ENCODE results near the gene RYR2. TPM values are rescaled to one million over a fixed set of nuclear protein-coding genes. Genes with fewer than 3 reads are reported as not detected.

RYR2 gene
- total RNA-seq, 4 donors from 2014 or later, result 1.2 to 7.0 (median 2.5) TPM

GRCh38 chr1:237858992-237859391 lies 817.0 kb downstream of the RYR2 start:
- H3K27me3 ChIP-seq, result no peaks in the 10 kb centered on the region
- DNase-seq, result no peak
- no peak overlapping the region for H3K27ac ChIP-seq
- in situ Hi-C loops (cut with MboI; ENCODE audit: low pct_ligation_motif_present in 1 of 4, low pct_unique_long_range_greater_than_20kb in 1 of 4, low sequenced_read_pairs in 3 of 4) (no loop called here), intact Hi-C loops (cut with DNase I; ENCODE audit: low total_unique reads) (no loop called here)
- peaks cover 0 to 1% (median 0%) of the 10 kb centered on the region in 4 donors for H3K4me1 ChIP-seq
- H3K4me3 ChIP-seq, result no peak overlapping the region
- no peaks in the 10 kb centered on the region for H3K9me3 ChIP-seq
- WGBS, 2 donors (ENCODE audit: low coverage in 1 of 2), result 71 to 73% methylated on average over 4 of the region's 4 CpGs
- TF ChIP-seq POLR2A (IDR thresholded peaks at IDR 0.05), result no peak
- TF ChIP-seq POLR2AphosphoS5 (IDR thresholded peaks at IDR 0.05), result no peak
- TF ChIP-seq EP300 (IDR thresholded peaks at IDR 0.05; ENCODE audit: low read depth), result no peak
- TF ChIP-seq CTCF (IDR thresholded peaks at IDR 0.05), result no peak
- H3K36me3 ChIP-seq, result no peaks in the 10 kb centered on the region

GRCh38 chr1:237861944-237862343 lies 820.0 kb downstream of the RYR2 start:
- Histone ChIP-seq H3K9me3 (no peaks in the 10 kb centered on the region), H3K27ac (no peak overlapping the region), H3K4me3 (no peak overlapping the region), H3K27me3 (no peaks in the 10 kb centered on the region), H3K36me3 (no peaks in the 10 kb centered on the region), H3K4me1 (peaks cover 0 to 6% (median 0%) of the 10 kb centered on the region in 4 donors)
- intact Hi-C loops (cut with DNase I; ENCODE audit: low total_unique reads) (no loop called here), in situ Hi-C loops (cut with MboI; ENCODE audit: low pct_ligation_motif_present in 1 of 4, low pct_unique_long_range_greater_than_20kb in 1 of 4, low sequenced_read_pairs in 3 of 4) (no loop called here)
- WGBS, 2 donors (ENCODE audit: low coverage in 1 of 2), result 69 to 77% methylated on average over 8 of the region's 8 CpGs
- no peak for DNase-seq
- TF ChIP-seq CTCF (IDR thresholded peaks at IDR 0.05), result no peak
- TF ChIP-seq POLR2AphosphoS5 (IDR thresholded peaks at IDR 0.05), result no peak
- TF ChIP-seq POLR2A (IDR thresholded peaks at IDR 0.05), result no peak
- no peak for TF ChIP-seq EP300 (IDR thresholded peaks at IDR 0.05; ENCODE audit: low read depth)

- no peak overlapping the region for H3K27ac ChIP-seq
- in situ Hi-C loops (cut with MboI; ENCODE audit: low pct_ligation_motif_present in 1 of 4, low pct_unique_long_range_greater_than_20kb in 1 of 4, low sequenced_read_pairs in 3 of 4) (no loop called here), intact Hi-C loops (cut with DNase I; ENCODE audit: low total_unique reads) (no loop called here)
- no peak for DNase-seq
- H3K27me3 ChIP-seq, result no peaks in the 10 kb centered on the region
- TF ChIP-seq CTCF (IDR thresholded peaks at IDR 0.05) (no peak), POLR2A (IDR thresholded peaks at IDR 0.05) (no peak), EP300 (IDR thresholded peaks at IDR 0.05; ENCODE audit: low read depth) (no peak), POLR2AphosphoS5 (IDR thresholded peaks at IDR 0.05) (no peak)
- peaks cover 0 to 6% (median 0%) of the 10 kb centered on the region in 4 donors for H3K4me1 ChIP-seq
- H3K9me3 ChIP-seq, result no peaks in the 10 kb centered on the region
- WGBS, 2 donors (ENCODE audit: low coverage in 1 of 2), result 60 to 70% methylated on average over 2 of the region's 2 CpGs
- H3K4me3 ChIP-seq, result no peak overlapping the region
- H3K36me3 ChIP-seq, result no peaks in the 10 kb centered on the region
These were observed 821.2 kb downstream of the RYR2 start for GRCh38 chr1:237863234-237863633.

- H3K27me3 ChIP-seq, result no peaks in the 10 kb centered on the region
- peaks cover 0 to 6% (median 0%) of the 10 kb centered on the region in 4 donors for H3K4me1 ChIP-seq
- no peak overlapping the region for H3K27ac ChIP-seq
- H3K9me3 ChIP-seq, result no peaks in the 10 kb centered on the region
- intact Hi-C loops (cut with DNase I; ENCODE audit: low total_unique reads) (no loop called here), in situ Hi-C loops (cut with MboI; ENCODE audit: low pct_ligation_motif_present in 1 of 4, low pct_unique_long_range_greater_than_20kb in 1 of 4, low sequenced_read_pairs in 3 of 4) (no loop called here)
- WGBS, 2 donors (ENCODE audit: low coverage in 1 of 2), result 18 to 33% methylated on average over 4 to 25 of the region's 25 CpGs
- H3K36me3 ChIP-seq, result no peaks in the 10 kb centered on the region
- DNase-seq, result peak; percentile 53
- TF ChIP-seq POLR2AphosphoS5 (IDR thresholded peaks at IDR 0.05) (peak in 1 of 3 donors; percentile 20), POLR2A (IDR thresholded peaks at IDR 0.05) (no peak), CTCF (IDR thresholded peaks at IDR 0.05) (peak; percentile 66 to 83 (median 77)), EP300 (IDR thresholded peaks at IDR 0.05; ENCODE audit: low read depth) (no peak)
- no peak overlapping the region for H3K4me3 ChIP-seq
These were observed 822.6 kb downstream of the RYR2 start for GRCh38 chr1:237864338-237865244.
